Measurements from ENCODE around the gene GPR62. TPM values are rescaled to one million over a fixed set of nuclear protein-coding genes. Genes with fewer than 3 reads are reported as not detected.

The GPR62 gene
- total RNA-seq, 2 experiments from 2014 or later: not detected

- Histone ChIP-seq H3K4me3 (ENCODE audit: low read depth, low read length, poor library complexity, severe bottlenecking) (peak within 1 kb of the TSS; percentile 90), H3K27ac (ENCODE audit: low read depth, low read length, poor library complexity, severe bottlenecking) (no peak within 1 kb of the TSS), H3K4me2 (ENCODE audit: low read length) (peak within 1 kb of the TSS; percentile 88), H4K20me1 (ENCODE audit: insufficient read depth, low read length) (no peaks in the 10 kb centered on the region), H3K36me3 (ENCODE audit: insufficient read depth, low read length) (peaks cover 27% of the 10 kb centered on the region), H2AFZ (ENCODE audit: low read length) (peak within 1 kb of the TSS; percentile 95), H3K9me2 (ENCODE audit: insufficient read depth, low read length) (no peaks in the 10 kb centered on the region), H3K4me1 (ENCODE audit: insufficient read depth, low read length, poor library complexity, severe bottlenecking) (peaks cover 24% of the 10 kb centered on the region), H3K79me2 (ENCODE audit: insufficient read depth, low read depth, low read length) (peaks cover 23% of the 10 kb centered on the region), H3K9me3 (ENCODE audit: low read length) (no peaks in the 10 kb centered on the region)
- intact Hi-C loops (cut with micrococcal nuclease; ENCODE audit: unreplicated experiment): loop anchor here (1.0 to 5.0 kb wide), 5 partner anchors 32 to 203 kb away; partner anchors contain the start of genes ABHD14B, DUSP7 and RPL29
- BruUV-seq (replicated peaks): no TSS peak
- CTCF ChIA-PET (ENCODE audit: unreplicated experiment): interaction anchor here (0.7 kb wide), 1 partner anchor 32 kb away, joined by 3 read pairs; the partner anchor contains the start of genes ABHD14A and ABHD14B
- POLR2A ChIA-PET: interaction anchor here (0.6 to 2.3 kb wide), 6 partner anchors 15 to 1596 kb away, joined by 3 to 11 read pairs (median 3); partner anchors contain the start of genes ABHD14B and RPL29
- peak; percentile 100 for DNase-seq (ENCODE audit: low spot score)
- TF ChIP-seq CTCF (conservative IDR thresholded peaks at IDR 0.05; ENCODE audit: low read length) (peak; percentile 96), EZH2phosphoT487 (IDR thresholded peaks at IDR 0.05; ENCODE audit: borderline replicate concordance, low read depth, low read length) (no peak)
Measured at GRCh38 chr3:51941798-51942602, 13.2 kb upstream of the GPR62 start, which contains the start of the genes PARP3 and RRP9. Gene PARP3 (plus strand): TSS chr3:51942363. CDS start chr3:51943356, 993 bp downstream. Gene RRP9 (minus strand): TSS chr3:51941904. CDS start chr3:51941867, 37 bp downstream.

GRCh38 chr3:51942603-51943450, 12.4 kb upstream of the GPR62 start:
- H3K4me3 ChIP-seq (ENCODE audit: low read depth, low read length, poor library complexity, severe bottlenecking): peak overlapping the region; percentile 68
- no peaks in the 10 kb centered on the region for H4K20me1 ChIP-seq (ENCODE audit: insufficient read depth, low read length)
- H3K4me1 ChIP-seq (ENCODE audit: insufficient read depth, low read length, poor library complexity, severe bottlenecking): peaks cover 24% of the 10 kb centered on the region
- BruUV-seq (replicated peaks): no TSS peak
- peaks cover 23% of the 10 kb centered on the region for H3K79me2 ChIP-seq (ENCODE audit: insufficient read depth, low read depth, low read length)
- no peak for TF ChIP-seq EZH2phosphoT487 (IDR thresholded peaks at IDR 0.05; ENCODE audit: borderline replicate concordance, low read depth, low read length)
- TF ChIP-seq CTCF (conservative IDR thresholded peaks at IDR 0.05; ENCODE audit: low read length): no peak
- peak overlapping the region; percentile 95 for H2AFZ ChIP-seq (ENCODE audit: low read length)
- H3K9me2 ChIP-seq (ENCODE audit: insufficient read depth, low read length): no peaks in the 10 kb centered on the region
- POLR2A ChIA-PET: interaction anchor here (0.6 to 2.3 kb wide), 7 partner anchors 15 to 1938 kb away, joined by 3 to 11 read pairs (median 3); partner anchors contain the start of genes ABHD14B and RPL29
- H3K4me2 ChIP-seq (ENCODE audit: low read length): peak overlapping the region; percentile 86
- DNase-seq (ENCODE audit: low spot score): peak; percentile 48
- intact Hi-C loops (cut with micrococcal nuclease; ENCODE audit: unreplicated experiment): loop anchor here (1.0 to 5.0 kb wide), 5 partner anchors 31 to 202 kb away; partner anchors contain the start of genes ABHD14B, DUSP7 and RPL29
- H3K9me3 ChIP-seq (ENCODE audit: low read length): no peaks in the 10 kb centered on the region
- CTCF ChIA-PET (ENCODE audit: unreplicated experiment): interaction anchor here (0.6 to 0.9 kb wide), 3 partner anchors 8 to 1128 kb away, joined by 3 to 6 read pairs (median 3); no protein-coding TSS in a partner anchor
- H3K36me3 ChIP-seq (ENCODE audit: insufficient read depth, low read length): peaks cover 18% of the 10 kb centered on the region; the same call in 1 of the 2 replicates
- H3K27ac ChIP-seq (ENCODE audit: low read depth, low read length, poor library complexity, severe bottlenecking): no peak overlapping the region

All from OCI-LY7 (cell line).